T-helper 9 cell (primary cell): ENCODE results near the gene CBLC.

Experiments used
- DNase-seq: peaks from one replicate; pipeline ENCODE4 v3.0.0-alpha.2; 2020
- total RNA-seq, 2 donors: gene quantifications; one replicate each; lab custom pipeline; 2026; lab: John Stamatoyannopoulos, UW

The CBLC gene, protein sequence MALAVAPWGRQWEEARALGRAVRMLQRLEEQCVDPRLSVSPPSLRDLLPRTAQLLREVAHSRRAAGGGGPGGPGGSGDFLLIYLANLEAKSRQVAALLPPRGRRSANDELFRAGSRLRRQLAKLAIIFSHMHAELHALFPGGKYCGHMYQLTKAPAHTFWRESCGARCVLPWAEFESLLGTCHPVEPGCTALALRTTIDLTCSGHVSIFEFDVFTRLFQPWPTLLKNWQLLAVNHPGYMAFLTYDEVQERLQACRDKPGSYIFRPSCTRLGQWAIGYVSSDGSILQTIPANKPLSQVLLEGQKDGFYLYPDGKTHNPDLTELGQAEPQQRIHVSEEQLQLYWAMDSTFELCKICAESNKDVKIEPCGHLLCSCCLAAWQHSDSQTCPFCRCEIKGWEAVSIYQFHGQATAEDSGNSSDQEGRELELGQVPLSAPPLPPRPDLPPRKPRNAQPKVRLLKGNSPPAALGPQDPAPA
- total RNA-seq = 0 reads per million in 2 donors

DNA sequence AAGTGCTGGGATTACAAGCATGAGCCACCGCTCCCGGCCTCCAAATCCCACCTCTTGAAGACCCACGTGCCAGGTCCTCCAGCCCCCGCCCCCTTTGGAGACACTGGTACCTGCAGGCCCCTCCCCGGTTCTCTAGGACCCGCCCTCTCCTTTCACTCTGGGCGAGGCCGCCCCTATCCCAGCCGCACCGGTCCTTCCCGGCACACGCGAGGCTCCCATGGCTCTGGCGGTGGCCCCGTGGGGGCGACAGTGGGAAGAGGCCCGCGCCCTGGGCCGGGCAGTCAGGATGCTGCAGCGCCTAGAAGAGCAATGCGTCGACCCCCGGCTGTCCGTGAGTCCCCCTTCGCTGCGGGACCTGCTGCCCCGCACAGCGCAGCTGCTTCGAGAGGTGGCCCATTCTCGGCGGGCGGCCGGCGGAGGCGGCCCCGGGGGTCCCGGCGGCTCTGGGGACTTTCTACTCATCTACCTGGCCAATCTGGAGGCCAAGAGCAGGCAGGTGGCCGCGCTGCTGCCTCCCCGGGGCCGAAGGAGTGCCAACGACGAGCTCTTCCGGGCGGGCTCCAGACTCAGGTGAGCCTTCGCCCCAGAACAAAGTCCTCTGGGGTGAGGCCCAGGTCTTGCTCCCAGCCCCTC is at the start of gene CBLC:
Gene CBLC (plus strand): TSS at position 176 of the 633 bp plus-strand sequence. CDS start 42 bp downstream, at position 218.
- DNase-seq = no peak

DNA sequence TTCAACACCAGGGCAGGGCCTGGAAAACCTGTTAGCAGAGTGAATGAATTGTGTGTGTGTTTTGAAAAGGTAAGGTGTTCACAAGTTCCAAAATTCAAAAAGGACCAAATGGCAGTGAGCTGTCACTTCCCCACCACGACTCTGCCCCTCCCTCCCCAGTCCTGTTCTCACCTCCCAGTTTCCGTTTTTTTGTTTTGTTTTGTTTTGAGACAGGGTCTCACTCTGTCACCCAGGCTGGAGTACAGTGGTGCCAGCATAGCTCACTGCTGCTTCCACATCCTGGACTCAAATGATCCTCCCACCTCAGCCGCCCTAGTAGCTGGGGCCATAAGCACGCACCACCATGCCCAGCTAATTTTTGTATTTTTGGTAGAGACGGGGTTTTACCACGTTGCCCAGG is 49.5 kb upstream of the CBLC start:
- no peak for DNase-seq

GRCh38 chr19:44729516-44730033 is 48.1 kb upstream of the CBLC start:
- DNase-seq = no peak

DNA sequence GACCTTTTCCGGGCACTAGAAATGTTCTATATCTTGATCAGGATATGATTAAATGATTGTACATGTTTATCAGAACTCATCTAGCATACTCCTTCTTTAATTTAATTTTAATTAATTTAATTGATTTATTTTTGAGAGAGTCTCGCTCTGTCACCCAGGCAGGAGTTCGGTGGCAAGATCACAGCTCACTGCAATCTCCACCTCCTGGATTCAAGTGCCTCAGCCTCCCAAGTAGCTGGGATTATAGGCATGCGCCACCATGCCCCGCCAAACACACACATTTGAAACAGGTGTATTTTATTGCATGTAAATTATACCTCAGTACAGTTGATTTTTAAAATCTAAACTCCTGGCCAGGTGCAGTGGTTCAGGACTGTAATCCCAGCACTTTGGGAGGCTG is 46.6 kb upstream of the CBLC start:
- DNase-seq = no peak

DNA sequence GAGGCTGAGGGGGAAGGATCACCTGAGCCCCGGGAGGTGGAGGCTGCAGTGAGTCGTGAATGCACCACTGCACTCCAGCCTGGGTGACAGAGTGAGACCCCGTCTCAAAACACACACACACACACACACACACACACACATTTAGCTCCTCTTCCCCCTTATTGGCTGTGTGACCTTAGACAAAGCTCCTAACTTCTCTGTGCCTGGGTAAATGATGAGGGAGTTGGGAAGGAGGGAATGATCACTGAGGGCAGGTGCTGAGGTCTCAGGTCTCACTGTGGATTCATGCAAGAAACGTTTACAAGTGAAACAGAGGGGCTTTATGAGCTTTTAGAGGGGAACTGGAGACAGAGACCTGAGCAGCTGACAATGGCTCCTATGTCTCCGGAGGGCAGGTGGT is 46.1 kb upstream of the CBLC start:
- no peak for DNase-seq

GRCh38 chr19:44732235-44733014 is 45.3 kb upstream of the CBLC start:
- no peak for DNase-seq

DNA sequence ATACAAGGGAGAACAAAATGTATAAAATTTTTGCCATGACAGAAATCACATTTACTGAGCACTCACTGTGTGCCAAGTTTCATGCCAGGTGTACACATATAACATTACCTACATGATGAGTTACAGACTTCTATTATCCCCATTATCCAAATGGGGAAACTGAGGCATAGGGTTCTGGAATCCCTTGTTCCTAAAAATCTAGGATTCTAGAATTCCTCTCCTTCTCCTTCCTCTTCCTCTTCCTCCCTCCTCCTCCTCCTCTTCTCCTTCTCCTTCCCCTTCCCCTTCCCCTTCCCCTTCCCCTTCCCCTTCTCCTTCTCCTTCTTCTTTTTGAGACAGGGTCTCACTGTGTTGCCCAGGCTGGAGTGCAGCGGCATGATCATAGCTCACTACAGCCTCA is 43.3 kb upstream of the CBLC start:
- DNase-seq = no peak

GRCh38 chr19:44735011-44735410 is 42.7 kb upstream of the CBLC start:
- no peak for DNase-seq

- DNase-seq = no peak
These were observed 40.2 kb upstream of the CBLC start for GRCh38 chr19:44737238-44738071.

- DNase-seq = no peak
These were observed 39.6 kb upstream of the CBLC start for GRCh38 chr19:44738136-44738535.

- DNase-seq = no peak
These were observed 38.8 kb upstream of the CBLC start for GRCh38 chr19:44738603-44739558.

GRCh38 chr19:44740351-44740824 is 37.3 kb upstream of the CBLC start:
- DNase-seq = no peak

GRCh38 chr19:44741258-44741731 is 36.4 kb upstream of the CBLC start:
- no peak for DNase-seq

DNA sequence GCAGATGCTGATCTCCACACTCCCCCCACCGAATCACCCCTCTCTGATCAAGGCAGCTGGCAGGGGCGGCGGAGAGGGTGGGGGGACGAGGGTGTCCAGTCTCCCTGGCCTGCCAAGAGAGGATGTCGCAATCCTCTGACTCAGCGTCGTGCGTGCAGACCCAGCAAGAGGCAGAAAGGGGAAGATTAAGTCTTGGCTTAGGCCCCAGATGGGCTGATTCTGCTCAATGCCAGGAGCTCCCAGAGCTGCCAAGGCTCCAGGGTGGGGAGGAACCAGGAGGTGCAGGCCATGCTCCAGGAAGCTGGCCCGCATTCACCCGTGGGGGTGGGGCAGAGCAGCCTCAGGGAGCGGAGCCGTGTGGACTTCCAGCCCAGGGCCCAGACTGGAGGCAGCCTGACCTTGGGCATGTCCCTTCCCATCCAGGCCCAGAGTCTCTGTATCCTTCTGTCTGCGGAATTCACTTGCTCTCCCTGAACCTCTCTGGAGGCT is 35.8 kb upstream of the CBLC start:
- DNase-seq = no peak

DNA sequence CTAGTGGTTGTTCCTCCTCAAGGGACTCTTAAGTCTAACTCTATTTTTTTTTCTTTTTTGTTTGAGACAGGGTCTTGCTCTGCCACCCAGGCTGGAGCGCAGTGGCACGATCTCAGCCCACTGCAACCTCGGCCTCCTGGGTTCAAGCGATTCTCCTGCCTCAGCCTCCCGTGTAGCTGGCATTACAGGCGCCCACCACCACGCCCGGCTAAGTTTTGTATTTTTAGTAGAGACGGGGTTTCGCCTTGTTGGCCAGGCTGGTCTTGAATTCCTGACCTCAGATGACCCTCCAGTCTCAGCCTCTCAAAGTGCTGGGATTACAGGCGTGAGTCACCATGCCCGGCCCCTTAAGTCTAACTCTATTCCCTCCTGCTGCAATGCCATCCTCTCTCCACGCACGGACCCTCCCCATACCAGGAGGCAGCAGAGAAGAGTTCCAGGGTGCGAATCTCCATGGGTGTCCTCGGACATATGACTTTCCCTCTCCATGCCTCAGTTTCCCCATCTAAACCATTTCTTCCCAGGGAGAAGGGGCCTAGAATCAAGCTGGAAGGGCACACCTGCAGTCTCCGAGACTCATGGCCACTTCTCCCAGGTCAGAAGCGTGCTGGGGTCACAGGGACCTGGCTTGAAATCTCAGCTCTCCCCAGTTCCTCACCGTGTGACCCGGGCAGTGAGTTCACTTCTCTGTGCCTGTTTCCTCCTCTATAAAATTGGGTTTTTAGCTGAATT is 35.2 kb upstream of the CBLC start:
- DNase-seq = no peak

- no peak for DNase-seq
These were observed 32.8 kb upstream of the CBLC start for GRCh38 chr19:44744871-44745332.

GRCh38 chr19:44745341-44745831 is 32.3 kb upstream of the CBLC start:
- DNase-seq = no peak

GRCh38 chr19:44745887-44746600 is 31.6 kb upstream of the CBLC start:
- DNase-seq = no peak

DNA sequence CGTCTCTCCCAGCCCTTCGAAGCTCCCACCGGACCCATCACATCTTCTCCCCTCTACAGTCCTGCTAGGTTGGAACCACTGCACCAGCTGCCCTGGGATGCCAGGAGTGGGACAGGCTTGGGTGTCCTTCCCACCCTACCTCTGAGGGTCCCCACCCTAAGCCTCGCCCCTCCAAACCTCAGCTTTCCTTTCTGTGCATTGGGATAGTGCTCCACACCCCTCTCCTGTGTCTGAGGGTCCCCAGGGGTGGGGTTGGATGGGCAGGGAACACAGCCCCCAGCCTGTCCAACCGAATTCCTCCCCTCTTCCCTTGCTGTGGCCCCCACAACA is 31.1 kb upstream of the CBLC start:
- no peak for DNase-seq
